HG03469 (cell line): ENCODE results near the gene LMBRD1.
"Not testable (repeated sequence)": the region's sequence is repeated elsewhere in the genome, so short reads cannot be mapped to it uniquely, and the experiment has no call there.

Experiments used
- ATAC-seq: cut with Tn5 transposase; IDR thresholded peaks from one replicate; pipeline ENCODE4 v1.9.1; 2021; ENCODE audit warnings: mild to moderate bottlenecking, moderate library complexity, moderate number of reproducible peaks; ENCODE audit not compliant: unreplicated experiment

LMBRD1 gene

GRCh38 chr6:69798796-69799195 is 2.0 kb upstream of the LMBRD1 start:
- ATAC-seq = not testable (repeated sequence)

- ATAC-seq = peak; percentile 23
These were observed 653 bp downstream of the LMBRD1 start for GRCh38 chr6:69796073-69796641.

- ATAC-seq = peak; percentile 37
These were observed 1.2 kb downstream of the LMBRD1 start for GRCh38 chr6:69795469-69796072.

GRCh38 chr6:69792292-69792691 is 4.5 kb downstream of the LMBRD1 start:
- ATAC-seq = no peak

GRCh38 chr6:69791065-69791471 is 5.7 kb downstream of the LMBRD1 start:
- peak; percentile 25 for ATAC-seq

- peak; percentile 1 for ATAC-seq
These were observed 6.2 kb downstream of the LMBRD1 start for GRCh38 chr6:69790629-69791028.

GRCh38 chr6:69789578-69789977 is 7.2 kb downstream of the LMBRD1 start:
- ATAC-seq = no peak

- ATAC-seq = not testable (repeated sequence)
These were observed 9.4 kb downstream of the LMBRD1 start for GRCh38 chr6:69787436-69787835.

- no peak for ATAC-seq
These were observed 11.1 kb downstream of the LMBRD1 start for GRCh38 chr6:69785697-69786096.

- ATAC-seq = peak; percentile 50
These were observed 12.0 kb downstream of the LMBRD1 start for GRCh38 chr6:69784595-69785377.

GRCh38 chr6:69783108-69783507 is 13.7 kb downstream of the LMBRD1 start:
- ATAC-seq = no peak

GRCh38 chr6:69780585-69781178 is 16.1 kb downstream of the LMBRD1 start:
- ATAC-seq = no peak

GRCh38 chr6:69775941-69776340 is 20.9 kb downstream of the LMBRD1 start:
- ATAC-seq = no peak

GRCh38 chr6:69775585-69775849 is 21.3 kb downstream of the LMBRD1 start:
- ATAC-seq = no peak

GRCh38 chr6:69774740-69775584 is 21.8 kb downstream of the LMBRD1 start:
- ATAC-seq = no peak

- ATAC-seq = no peak
These were observed 25.5 kb downstream of the LMBRD1 start for GRCh38 chr6:69771158-69771906.

GRCh38 chr6:69768664-69769063 is 28.1 kb downstream of the LMBRD1 start:
- ATAC-seq = no peak

- ATAC-seq = no peak
These were observed 33.0 kb downstream of the LMBRD1 start for GRCh38 chr6:69763763-69764162.

GRCh38 chr6:69761853-69762252 is 35.0 kb downstream of the LMBRD1 start:
- no peak for ATAC-seq

GRCh38 chr6:69758214-69758613 is 38.6 kb downstream of the LMBRD1 start:
- no peak for ATAC-seq
